HEK293 (cell line): ENCODE measurements around the gene B3GNT4.

Source experiments
- CTCF ChIA-PET: fragments of 350-600 bp; formaldehyde crosslinking; extraction: SDS; loops from one replicate; lab custom pipeline; 2021; ENCODE audit warnings: antibody characterized with exemption; lab: Yijun Ruan, JAX
- POLR2A ChIA-PET: fragments of 300-600 bp; formaldehyde crosslinking; extraction: SDS; loops from one replicate; lab custom pipeline; 2020; ENCODE audit warnings: antibody characterized with exemption, inconsistent platforms; lab: Yijun Ruan, JAX
- H3K27ac ChIP-seq: fragments of 200-500 bp; sonication (Bioruptor generic); 2 replicates; pipeline ENCODE4 v1.5.1; 2014; ENCODE audit warnings: low read depth, low read length, control low read depth, inconsistent platforms; ENCODE audit errors: extremely low read depth
- H3K36me3 ChIP-seq, 2 experiments: fragments of 200-500 bp in 1 of 2; sonication (Bioruptor generic) in 1 of 2; 1 replicate in 1 of 2; 2 replicates in 1 of 2; pipeline ENCODE4 v1.5.1; 2014 to 2017; ENCODE audit warnings: inconsistent platforms in 2 of 2, low read length in 2 of 2; ENCODE audit not compliant: control insufficient read depth in 2 of 2, insufficient read depth in 1 of 2
- H3K4me1 ChIP-seq: fragments of 200-500 bp; sonication (Bioruptor generic); 2 replicates; pipeline ENCODE4 v1.5.1; 2014; ENCODE audit warnings: mild to moderate bottlenecking, low read length, inconsistent platforms; ENCODE audit not compliant: control insufficient read depth, insufficient read depth
- H3K4me3 ChIP-seq: 2 replicates; pipeline ENCODE4 v1.5.1; 2011; ENCODE audit warnings: low read depth, mild to moderate bottlenecking, control low read depth, low read length, moderate library complexity
- H3K9me3 ChIP-seq: fragments of 200-500 bp; sonication (Bioruptor generic); 2 replicates; pipeline ENCODE4 v1.5.1; 2014; ENCODE audit warnings: low read depth, low read length, inconsistent platforms; ENCODE audit not compliant: control insufficient read depth, insufficient read depth
- FEZF1 ChIP-seq: fragments of 450-650 bp; formaldehyde crosslinking; IDR thresholded peaks from 2 replicates; pipeline ENCODE4 v1.5.1; 2016; ENCODE audit warnings: missing biosample characterization, missing genetic modification characterization
- RBAK ChIP-seq: fragments of 450-650 bp; formaldehyde crosslinking; IDR thresholded peaks from 2 replicates; pipeline ENCODE4 v1.5.1; 2016; ENCODE audit warnings: missing biosample characterization, missing genetic modification characterization
- ZBTB7A ChIP-seq: fragments of 450-650 bp; formaldehyde crosslinking; IDR thresholded peaks from 2 replicates; pipeline ENCODE4 v1.5.1; 2016; ENCODE audit warnings: low read depth, missing biosample characterization, missing genetic modification characterization
- ZNF169 ChIP-seq: fragments of 450-650 bp; formaldehyde crosslinking; IDR thresholded peaks from 2 replicates; pipeline ENCODE4 v1.5.1; 2016; ENCODE audit warnings: missing biosample characterization, missing genetic modification characterization
- ZNF341 ChIP-seq: fragments of 450-650 bp; formaldehyde crosslinking; IDR thresholded peaks from 2 replicates; pipeline ENCODE4; 2016; ENCODE audit warnings: low read depth, missing biosample characterization, missing genetic modification characterization
- ZNF354C ChIP-seq: fragments of 450-650 bp; formaldehyde crosslinking; IDR thresholded peaks from 2 replicates; pipeline ENCODE4 v1.5.1; 2016; ENCODE audit warnings: missing biosample characterization, missing genetic modification characterization, low read depth, borderline replicate concordance
- ZNF548 ChIP-seq: fragments of 450-650 bp; formaldehyde crosslinking; IDR thresholded peaks from 2 replicates; pipeline ENCODE4 v1.5.1; 2016; ENCODE audit warnings: missing biosample characterization, missing genetic modification characterization
- ZNF600 ChIP-seq: fragments of 450-650 bp; formaldehyde crosslinking; IDR thresholded peaks from 2 replicates; pipeline ENCODE4 v1.5.1; 2016; ENCODE audit warnings: missing biosample characterization, missing genetic modification characterization
- ZNF664 ChIP-seq: fragments of 450-650 bp; formaldehyde crosslinking; IDR thresholded peaks from 2 replicates; pipeline ENCODE4 v1.5.1; 2016; ENCODE audit warnings: missing biosample characterization, missing genetic modification characterization
- ZNF785 ChIP-seq: fragments of 450-650 bp; formaldehyde crosslinking; IDR thresholded peaks from 2 replicates; pipeline ENCODE4 v1.5.1; 2016; ENCODE audit warnings: missing biosample characterization, missing genetic modification characterization
- TF ChIP-seq, protein P1 (sequence below): fragments of 450-650 bp; formaldehyde crosslinking; IDR thresholded peaks from 2 replicates; pipeline ENCODE4 v1.5.1; 2016; ENCODE audit warnings: missing biosample characterization, missing genetic modification characterization
- TF ChIP-seq, protein P2 (sequence below): fragments of 450-650 bp; formaldehyde crosslinking; IDR thresholded peaks from 2 replicates; pipeline ENCODE4; 2016; ENCODE audit warnings: missing biosample characterization, missing genetic modification characterization

Gene B3GNT4

DNA sequence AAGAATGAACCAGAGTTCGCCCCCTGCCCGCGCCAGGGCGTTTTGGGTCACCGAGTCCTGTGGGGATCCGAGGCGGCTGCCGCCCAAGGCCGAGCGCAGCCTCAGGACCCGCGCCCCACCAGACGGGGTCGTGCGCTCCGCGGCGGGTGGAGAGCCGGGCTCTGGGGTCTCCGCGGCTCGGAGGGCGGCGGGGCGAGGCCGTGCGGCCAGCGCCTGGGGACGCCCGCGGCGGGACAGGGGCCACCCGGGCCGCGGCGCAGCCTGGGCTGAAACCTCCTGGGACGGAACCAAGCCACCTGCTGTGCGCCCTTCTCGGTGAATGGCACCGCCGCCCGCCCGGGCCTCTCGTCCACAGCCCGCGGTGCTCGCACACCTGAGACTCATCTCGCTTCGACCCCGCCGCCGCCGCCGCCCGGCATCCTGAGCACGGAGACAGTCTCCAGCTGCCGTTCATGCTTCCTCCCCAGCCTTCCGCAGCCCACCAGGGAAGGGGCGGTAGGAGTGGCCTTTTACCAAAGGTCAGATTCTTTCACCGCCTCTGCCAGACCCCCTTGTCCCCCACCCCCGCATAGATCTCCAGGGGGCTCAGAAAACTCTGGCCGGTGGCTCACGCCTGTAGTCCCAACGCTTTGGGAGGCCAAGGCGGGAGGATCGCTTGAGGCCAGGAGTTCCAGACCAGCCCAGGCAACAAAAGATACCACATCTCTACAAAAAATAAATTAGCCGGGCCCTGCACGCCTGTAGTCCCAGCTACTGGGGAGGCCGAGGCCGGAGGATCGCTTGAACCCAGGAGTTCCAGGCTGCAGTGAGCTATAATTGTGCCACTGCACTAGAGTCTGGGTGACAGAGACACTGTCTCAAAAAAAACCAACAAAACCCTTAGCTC, 901 bp downstream of the B3GNT4 start:
- TF ChIP-seq ZNF600 (tag by site-specific recombination) (no peak), ZBTB7A (tag by site-specific recombination) (no peak)
- H3K4me3 ChIP-seq = no peak overlapping the region
- ChIA-PET POLR2A (interaction anchor here (0.6 to 1.5 kb wide), 9 partner anchors 8 to 295 kb away, joined by 3 to 5 read pairs (median 3); partner anchors contain the start of gene DIABLO), CTCF (interaction anchor here (0.5 to 0.7 kb wide), 2 partner anchors 22 to 667 kb away, joined by 3 to 4 read pairs; partner anchors contain the start of gene LRRC43)
- no peak overlapping the region; the same call in 1 of the 2 replicates for H3K27ac ChIP-seq
- peaks cover 6% of the 10 kb centered on the region; the same call in 1 of the 2 replicates for H3K4me1 ChIP-seq
- H3K36me3 ChIP-seq = peaks cover 12 to 23% of the 10 kb centered on the region in 2 experiments
- no peaks in the 10 kb centered on the region for H3K9me3 ChIP-seq

DNA sequence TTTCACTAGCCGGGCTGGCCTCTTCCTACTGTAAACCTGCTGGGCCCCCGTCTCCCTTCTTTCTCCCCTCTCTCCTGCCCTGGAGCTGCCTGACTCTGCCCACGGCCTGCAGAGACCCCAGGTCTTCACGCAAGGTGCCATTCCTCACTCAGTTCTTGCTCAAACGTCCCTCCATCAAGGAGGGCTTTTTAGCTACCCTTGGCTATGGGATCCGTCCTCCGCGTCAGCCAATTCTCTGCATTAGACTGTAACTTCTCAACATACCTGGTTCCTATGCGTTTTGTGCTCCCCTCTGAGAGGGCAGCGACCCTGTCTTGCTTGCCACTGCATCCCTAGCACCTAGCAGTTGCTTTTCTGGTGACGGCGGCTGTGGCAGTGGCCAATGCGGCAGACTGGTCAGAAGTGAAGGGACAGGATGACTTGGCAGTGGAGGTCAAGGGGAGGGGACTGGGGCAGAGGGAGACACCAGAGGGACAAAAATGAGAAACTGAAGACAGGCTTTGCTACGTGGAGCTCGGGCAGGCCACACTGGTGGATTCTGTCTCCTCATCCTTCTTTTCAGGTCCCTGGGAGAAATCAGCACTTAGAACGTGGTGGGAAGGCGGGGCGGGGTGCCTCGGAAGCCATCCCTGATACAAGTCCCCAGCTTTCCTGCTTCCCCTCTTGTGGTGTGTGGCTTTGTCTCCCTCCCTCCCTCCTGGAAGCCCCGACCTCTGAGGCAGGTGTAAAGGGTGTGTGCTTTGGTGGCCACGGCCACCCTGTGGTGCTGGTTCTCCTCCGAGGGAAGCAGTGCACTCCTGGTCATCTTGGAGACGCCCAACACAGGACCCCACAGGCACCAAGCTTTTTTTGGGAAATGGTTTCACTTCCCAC, 1.8 kb downstream of the B3GNT4 start:
- no peak overlapping the region for H3K27ac ChIP-seq
- CTCF ChIA-PET = interaction anchor here (0.5 to 0.7 kb wide), 3 partner anchors 22 to 668 kb away, joined by 3 to 4 read pairs (median 3); partner anchors contain the start of gene LRRC43
- peaks cover 6% of the 10 kb centered on the region; the same call in 1 of the 2 replicates for H3K4me1 ChIP-seq
- POLR2A ChIA-PET = interaction anchor here (1.5 kb wide), 1 partner anchor 21 kb away, joined by 5 read pairs; the partner anchor contains the start of gene DIABLO
- peaks cover 21 to 32% of the 10 kb centered on the region in 2 experiments for H3K36me3 ChIP-seq
- 0 out of 2 replicates have a peak, but pooled peaks have one; percentile 26 for TF ChIP-seq ZNF600 (tag by site-specific recombination)
- TF ChIP-seq, protein P1, sequence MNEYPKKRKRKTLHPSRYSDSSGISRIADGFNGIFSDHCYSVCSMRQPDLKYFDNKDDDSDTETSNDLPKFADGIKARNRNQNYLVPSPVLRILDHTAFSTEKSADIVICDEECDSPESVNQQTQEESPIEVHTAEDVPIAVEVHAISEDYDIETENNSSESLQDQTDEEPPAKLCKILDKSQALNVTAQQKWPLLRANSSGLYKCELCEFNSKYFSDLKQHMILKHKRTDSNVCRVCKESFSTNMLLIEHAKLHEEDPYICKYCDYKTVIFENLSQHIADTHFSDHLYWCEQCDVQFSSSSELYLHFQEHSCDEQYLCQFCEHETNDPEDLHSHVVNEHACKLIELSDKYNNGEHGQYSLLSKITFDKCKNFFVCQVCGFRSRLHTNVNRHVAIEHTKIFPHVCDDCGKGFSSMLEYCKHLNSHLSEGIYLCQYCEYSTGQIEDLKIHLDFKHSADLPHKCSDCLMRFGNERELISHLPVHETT (tag by site-specific recombination) = no peak
- H3K4me3 ChIP-seq = no peak overlapping the region
- no peaks in the 10 kb centered on the region for H3K9me3 ChIP-seq

DNA sequence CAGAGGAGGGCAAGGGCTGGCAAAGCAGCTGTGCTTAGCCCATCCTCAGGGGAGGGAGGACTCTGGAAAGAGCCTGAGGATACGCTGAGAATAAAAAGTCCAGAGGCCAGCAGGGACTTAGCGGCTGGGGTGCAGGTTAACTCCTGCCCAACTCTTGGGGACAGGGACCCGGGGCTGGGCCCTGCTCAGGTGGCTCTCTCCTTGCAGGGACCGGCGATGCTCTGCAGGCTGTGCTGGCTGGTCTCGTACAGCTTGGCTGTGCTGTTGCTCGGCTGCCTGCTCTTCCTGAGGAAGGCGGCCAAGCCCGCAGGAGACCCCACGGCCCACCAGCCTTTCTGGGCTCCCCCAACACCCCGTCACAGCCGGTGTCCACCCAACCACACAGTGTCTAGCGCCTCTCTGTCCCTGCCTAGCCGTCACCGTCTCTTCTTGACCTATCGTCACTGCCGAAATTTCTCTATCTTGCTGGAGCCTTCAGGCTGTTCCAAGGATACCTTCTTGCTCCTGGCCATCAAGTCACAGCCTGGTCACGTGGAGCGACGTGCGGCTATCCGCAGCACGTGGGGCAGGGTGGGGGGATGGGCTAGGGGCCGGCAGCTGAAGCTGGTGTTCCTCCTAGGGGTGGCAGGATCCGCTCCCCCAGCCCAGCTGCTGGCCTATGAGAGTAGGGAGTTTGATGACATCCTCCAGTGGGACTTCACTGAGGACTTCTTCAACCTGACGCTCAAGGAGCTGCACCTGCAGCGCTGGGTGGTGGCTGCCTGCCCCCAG, 2.8 kb downstream of the B3GNT4 start:
- Histone ChIP-seq H3K27ac (no peak overlapping the region), H3K4me1 (peaks cover 6% of the 10 kb centered on the region; the same call in 1 of the 2 replicates), H3K36me3 (peaks cover 30 to 39% of the 10 kb centered on the region in 2 experiments), H3K9me3 (no peaks in the 10 kb centered on the region), H3K4me3 (no peak overlapping the region)
- CTCF ChIA-PET = no interaction called here
- TF ChIP-seq ZNF548 (tag by site-specific recombination) (no peak), FEZF1 (tag by site-specific recombination) (no peak), ZNF785 (tag by site-specific recombination) (no peak), ZNF664 (tag by site-specific recombination) (no peak), ZNF341 (tag by site-specific recombination) (0 out of 2 replicates have a peak, but pooled peaks have one; percentile 20), ZNF169 (no peak), ZNF354C (no peak), RBAK (tag by site-specific recombination) (no peak), ZNF600 (tag by site-specific recombination) (peak; percentile 59; the same call in 1 of the 2 replicates)
- TF ChIP-seq, protein P2, sequence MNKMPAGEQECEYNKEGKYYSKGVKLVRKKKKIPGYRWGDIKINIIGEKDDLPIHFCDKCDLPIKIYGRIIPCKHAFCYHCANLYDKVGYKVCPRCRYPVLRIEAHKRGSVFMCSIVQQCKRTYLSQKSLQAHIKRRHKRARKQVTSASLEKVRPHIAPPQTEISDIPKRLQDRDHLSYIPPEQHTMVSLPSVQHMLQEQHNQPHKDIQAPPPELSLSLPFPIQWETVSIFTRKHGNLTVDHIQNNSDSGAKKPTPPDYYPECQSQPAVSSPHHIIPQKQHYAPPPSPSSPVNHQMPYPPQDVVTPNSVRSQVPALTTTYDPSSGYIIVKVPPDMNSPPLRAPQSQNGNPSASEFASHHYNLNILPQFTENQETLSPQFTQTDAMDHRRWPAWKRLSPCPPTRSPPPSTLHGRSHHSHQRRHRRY (tag by site-specific recombination) = no peak
- POLR2A ChIA-PET = interaction anchor here (0.6 kb wide), 1 partner anchor 59 kb away, joined by 3 read pairs; no protein-coding TSS in a partner anchor
